Measurements from ENCODE around the gene ATG4B. TPM values are rescaled to one million over a fixed set of nuclear protein-coding genes. Genes with fewer than 3 reads are reported as not detected.
A peak's percentile ranks its signal among the peaks of the same experiment; 100 is the strongest.

ATG4B gene
- polyA plus RNA-seq, 1 experiment: 122 TPM

DNA sequence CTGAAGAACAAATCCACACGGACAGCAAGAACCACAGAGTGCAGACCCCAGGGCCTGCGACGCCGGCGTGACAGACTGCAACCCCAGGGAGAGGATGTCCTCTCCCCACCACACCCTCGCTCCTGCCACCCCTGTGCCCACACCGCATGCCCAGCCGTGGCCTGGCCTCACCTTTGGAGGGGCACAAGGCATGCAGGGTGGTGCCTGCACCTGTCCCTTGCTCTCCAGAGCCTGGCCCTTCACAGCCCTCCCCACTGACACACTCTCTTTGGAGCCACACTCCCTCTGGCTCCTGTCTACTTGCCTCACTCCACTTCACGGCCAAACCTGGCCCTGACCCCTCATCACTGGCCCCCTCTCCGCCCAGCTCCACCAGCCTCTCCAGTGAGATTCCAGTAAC lies 9.8 kb upstream of the ATG4B start:
- POLR2A ChIA-PET: no interaction called here
- TF ChIP-seq, protein P1, sequence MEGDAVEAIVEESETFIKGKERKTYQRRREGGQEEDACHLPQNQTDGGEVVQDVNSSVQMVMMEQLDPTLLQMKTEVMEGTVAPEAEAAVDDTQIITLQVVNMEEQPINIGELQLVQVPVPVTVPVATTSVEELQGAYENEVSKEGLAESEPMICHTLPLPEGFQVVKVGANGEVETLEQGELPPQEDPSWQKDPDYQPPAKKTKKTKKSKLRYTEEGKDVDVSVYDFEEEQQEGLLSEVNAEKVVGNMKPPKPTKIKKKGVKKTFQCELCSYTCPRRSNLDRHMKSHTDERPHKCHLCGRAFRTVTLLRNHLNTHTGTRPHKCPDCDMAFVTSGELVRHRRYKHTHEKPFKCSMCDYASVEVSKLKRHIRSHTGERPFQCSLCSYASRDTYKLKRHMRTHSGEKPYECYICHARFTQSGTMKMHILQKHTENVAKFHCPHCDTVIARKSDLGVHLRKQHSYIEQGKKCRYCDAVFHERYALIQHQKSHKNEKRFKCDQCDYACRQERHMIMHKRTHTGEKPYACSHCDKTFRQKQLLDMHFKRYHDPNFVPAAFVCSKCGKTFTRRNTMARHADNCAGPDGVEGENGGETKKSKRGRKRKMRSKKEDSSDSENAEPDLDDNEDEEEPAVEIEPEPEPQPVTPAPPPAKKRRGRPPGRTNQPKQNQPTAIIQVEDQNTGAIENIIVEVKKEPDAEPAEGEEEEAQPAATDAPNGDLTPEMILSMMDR (IDR thresholded peaks at IDR 0.05; ENCODE audit: insufficient read depth, low read depth, low read length): no peak
- CTCF ChIA-PET: no interaction called here
- no peak overlapping the region for H3K4me3 ChIP-seq (ENCODE audit: low read depth, low read length)
- H3K27me3 ChIP-seq (ENCODE audit: control insufficient read depth, insufficient read depth, low read length): no peaks in the 10 kb centered on the region
- no peak for DNase-seq (ENCODE audit: low read depth)
- H3K36me3 ChIP-seq (ENCODE audit: control insufficient read depth, insufficient read depth, low read length): peaks cover 5% of the 10 kb centered on the region

DNA sequence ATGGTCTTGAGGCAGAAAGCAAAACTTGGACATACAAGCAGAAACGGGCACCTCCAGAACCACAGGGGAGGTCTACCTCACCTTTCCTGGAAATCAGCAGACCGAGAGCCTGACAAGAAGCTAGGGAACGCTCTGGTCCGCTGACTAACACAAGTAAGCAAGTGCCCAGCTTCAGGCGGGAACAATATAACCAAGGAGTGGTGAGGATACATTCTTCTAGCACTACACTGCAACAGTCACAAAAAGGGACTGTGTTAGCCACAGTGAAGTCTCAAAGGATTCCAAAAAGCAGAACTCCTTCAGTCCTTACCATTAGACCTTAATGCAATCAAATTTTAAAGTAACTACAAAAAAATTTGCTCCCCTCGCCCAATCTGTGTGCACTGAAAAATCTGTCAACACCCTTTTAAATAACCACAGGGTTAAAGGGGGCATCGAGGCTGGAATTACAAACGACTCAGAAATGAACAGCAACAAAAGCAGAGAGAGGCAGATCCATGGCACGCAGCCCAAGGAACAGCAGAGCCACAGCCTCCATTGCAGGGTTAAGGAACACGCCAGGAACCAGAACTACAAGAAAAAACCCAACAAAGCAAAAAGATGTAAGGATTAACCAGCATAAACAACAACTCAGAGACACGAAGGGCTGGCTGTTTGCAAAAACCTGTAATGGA lies 7.6 kb upstream of the ATG4B start:
- peaks cover 16% of the 10 kb centered on the region for H3K36me3 ChIP-seq (ENCODE audit: control insufficient read depth, insufficient read depth, low read length)
- DNase-seq (ENCODE audit: low read depth): no peak
- CTCF ChIA-PET: no interaction called here
- TF ChIP-seq, protein P1 (IDR thresholded peaks at IDR 0.05; ENCODE audit: insufficient read depth, low read depth, low read length): no peak
- H3K27me3 ChIP-seq (ENCODE audit: control insufficient read depth, insufficient read depth, low read length): no peaks in the 10 kb centered on the region
- POLR2A ChIA-PET: no interaction called here
- H3K4me3 ChIP-seq (ENCODE audit: low read depth, low read length): no peak overlapping the region

DNA sequence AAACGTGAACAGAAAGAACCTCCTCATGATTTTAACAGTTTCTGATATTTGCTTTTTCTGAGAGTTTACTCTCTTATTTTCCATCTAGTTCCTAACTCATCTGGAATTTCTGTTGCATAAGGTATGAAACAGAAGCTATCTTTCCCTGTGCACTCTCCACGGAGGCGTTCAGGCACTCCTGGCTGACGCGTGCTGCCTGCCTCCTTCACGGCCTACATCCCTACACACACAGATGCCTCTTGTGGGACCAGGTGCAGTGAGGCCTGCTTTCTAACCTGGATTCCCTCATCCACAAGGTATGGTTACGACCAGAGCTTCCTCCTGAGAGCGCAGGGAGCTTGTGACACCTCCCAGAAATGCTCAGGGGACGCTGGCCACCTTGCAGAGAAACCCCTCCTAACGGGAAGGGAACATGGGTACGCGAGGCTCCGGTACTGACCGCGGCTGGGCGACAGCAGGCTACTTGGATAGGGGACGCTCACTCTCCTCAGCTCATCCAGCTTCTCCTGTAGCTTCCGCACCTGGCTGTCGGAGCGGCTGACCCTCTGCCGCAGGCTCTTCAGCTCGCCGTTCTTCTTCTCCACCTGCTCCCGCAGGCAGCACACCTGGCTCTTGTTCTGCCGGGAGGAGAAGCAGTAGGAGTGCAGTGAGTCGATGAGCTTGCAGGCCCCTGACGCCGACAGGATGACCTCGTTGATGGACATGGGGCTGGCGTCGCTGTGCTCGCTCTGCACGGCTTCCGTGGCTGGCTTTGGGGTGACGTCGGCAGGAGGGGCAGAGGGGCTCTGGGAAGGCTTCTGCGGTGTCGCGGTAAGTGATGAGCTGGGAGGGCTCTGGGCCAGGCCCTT lies 4.8 kb upstream of the ATG4B start:
- TF ChIP-seq, protein P1 (IDR thresholded peaks at IDR 0.05; ENCODE audit: insufficient read depth, low read depth, low read length): no peak
- H3K27me3 ChIP-seq (ENCODE audit: control insufficient read depth, insufficient read depth, low read length): no peaks in the 10 kb centered on the region
- H3K36me3 ChIP-seq (ENCODE audit: control insufficient read depth, insufficient read depth, low read length): peaks cover 15% of the 10 kb centered on the region
- ChIA-PET CTCF (no interaction called here), POLR2A (no interaction called here)
- no peak for DNase-seq (ENCODE audit: low read depth)
- no peak overlapping the region for H3K4me3 ChIP-seq (ENCODE audit: low read depth, low read length)

DNA sequence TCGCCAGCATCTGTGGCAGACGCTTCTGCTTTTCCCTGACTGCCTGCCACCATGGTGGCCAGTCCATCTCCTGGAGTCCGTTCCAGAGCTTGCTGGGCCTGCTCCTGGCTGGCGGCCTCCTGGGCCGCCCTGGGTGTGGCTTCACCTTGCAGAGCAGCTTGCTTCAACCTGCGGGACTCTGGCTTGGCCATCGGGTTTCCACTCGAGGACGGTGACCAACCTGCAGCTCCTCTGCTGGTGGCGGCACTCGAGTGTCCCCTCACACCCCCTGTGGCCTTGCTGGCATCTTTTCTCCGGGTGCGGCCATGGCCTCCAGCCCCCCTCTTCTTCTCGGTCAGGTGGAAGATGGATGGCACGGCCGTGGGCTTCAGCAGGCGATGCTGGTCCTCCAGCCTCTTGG lies 3.9 kb upstream of the ATG4B start:
- no peak overlapping the region for H3K4me3 ChIP-seq (ENCODE audit: low read depth, low read length)
- ChIA-PET POLR2A (no interaction called here), CTCF (no interaction called here)
- H3K27me3 ChIP-seq (ENCODE audit: control insufficient read depth, insufficient read depth, low read length): no peaks in the 10 kb centered on the region
- TF ChIP-seq, protein P1 (IDR thresholded peaks at IDR 0.05; ENCODE audit: insufficient read depth, low read depth, low read length): no peak
- peaks cover 15% of the 10 kb centered on the region for H3K36me3 ChIP-seq (ENCODE audit: control insufficient read depth, insufficient read depth, low read length)
- no peak for DNase-seq (ENCODE audit: low read depth)

DNA sequence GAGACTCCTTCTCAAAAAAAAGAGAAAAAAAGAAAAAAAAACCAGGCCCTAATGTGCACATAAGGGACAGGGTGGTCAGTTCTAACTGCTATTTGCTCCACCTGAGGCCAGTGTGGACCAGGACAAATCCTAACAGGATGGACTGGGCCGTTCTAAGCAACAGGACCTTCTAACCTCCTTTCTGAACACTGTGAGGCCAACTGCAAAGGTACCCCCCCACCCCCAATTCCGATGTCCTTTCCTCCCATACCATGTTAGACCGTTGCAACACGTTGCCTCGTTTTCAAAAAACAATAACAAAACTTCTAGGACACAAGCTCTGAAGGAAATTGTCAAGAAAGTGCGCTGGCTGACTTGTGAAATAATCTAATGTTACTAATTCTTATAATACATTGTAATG lies 1.7 kb upstream of the ATG4B start:
- DNase-seq (ENCODE audit: low read depth): no peak
- Histone ChIP-seq H3K4me3 (ENCODE audit: low read depth, low read length) (peak overlapping the region; percentile 94), H3K27me3 (ENCODE audit: control insufficient read depth, insufficient read depth, low read length) (no peaks in the 10 kb centered on the region), H3K36me3 (ENCODE audit: control insufficient read depth, insufficient read depth, low read length) (peaks cover 17% of the 10 kb centered on the region)
- ChIA-PET CTCF (no interaction called here), POLR2A (interaction anchor here (0.7 kb wide), 1 partner anchor 19 kb away, joined by 9 read pairs; no protein-coding TSS in a partner anchor)
- TF ChIP-seq, protein P1 (IDR thresholded peaks at IDR 0.05; ENCODE audit: insufficient read depth, low read depth, low read length): no peak
